GM12878 (cell line): Measurements from ENCODE around the gene KCNQ1OT1. TPM values are rescaled to one million over a fixed set of nuclear protein-coding genes. Genes with fewer than 3 reads are reported as not detected.

Source experiments
- ATAC-seq: fragments of 200-7000 bp; cut with Tn5 transposase; 3 replicates; pipeline ENCODE4 v1.9.1; 2020; ENCODE audit warnings: mild to moderate bottlenecking, moderate library complexity
- BruUV-seq: library from RNA; stranded (reverse); fragments of 400-500 nt; replicated peaks from 2 replicates; lab custom pipeline; 2021; lab: Mats Ljungman, UMichigan
- CTCF ChIA-PET: fragments of 300-600 bp; sonication (Branson Sonifier 250); formaldehyde crosslinking; extraction: SDS; loops from one replicate; lab custom pipeline; 2021; ENCODE audit warnings: inconsistent platforms; lab: Yijun Ruan, JAX
- POLR2A ChIA-PET: fragments of 350-600 bp; formaldehyde crosslinking; extraction: SDS; loops from one replicate; lab custom pipeline; 2021; ENCODE audit warnings: inconsistent platforms; lab: Charles Lee
- RAD21 ChIA-PET: fragments of 300-600 bp; sonication (Branson Sonifier 250); formaldehyde crosslinking; loops from one replicate; lab custom pipeline; 2023; ENCODE audit warnings: antibody characterized with exemption; ENCODE audit not compliant: unreplicated experiment; lab: Charles Lee
- SMC1A ChIA-PET: fragments of 300-600 bp; sonication (Branson Sonifier 250); formaldehyde crosslinking; loops from one replicate; lab custom pipeline; 2023; ENCODE audit not compliant: unreplicated experiment, uncharacterized antibody; lab: Charles Lee
- DNase-seq: peaks from one replicate; pipeline ENCODE4 v3.0.0-alpha.2; 2011; ENCODE audit warnings: low read depth, low spot score
- FAIRE-seq: peaks from 3 replicates; lab custom pipeline; 2011; peaks lifted over from hg19 to GRCh38; lab: Jason Lieb, UNC
- H2AFZ ChIP-seq: 2 replicates; pipeline ENCODE4 v1.6.0; 2011; ENCODE audit warnings: low read depth, low read length, control low read depth; ENCODE audit not compliant: control insufficient read depth
- H3K27ac ChIP-seq: 2 replicates; pipeline ENCODE4 v1.5.1; 2011; ENCODE audit warnings: control low read depth; ENCODE audit not compliant: control insufficient read depth, insufficient read depth
- H3K27me3 ChIP-seq, 2 experiments: replicated peaks in 1 of 2; 2 replicates each; pipeline versions ENCODE4 v1.6.0 to v1.6.1; 2011; ENCODE audit warnings: low read length in 1 of 2; ENCODE audit not compliant: control insufficient read depth in 2 of 2, insufficient read depth in 2 of 2
- H3K36me3 ChIP-seq, 2 experiments: 2 replicates each; pipeline ENCODE4 v1.5.1; 2011; ENCODE audit warnings: low read length in 1 of 2; ENCODE audit not compliant: control insufficient read depth in 2 of 2, insufficient read depth in 2 of 2
- H3K4me1 ChIP-seq: 2 replicates; pipeline ENCODE4 v1.6.1; 2011; ENCODE audit warnings: mild to moderate bottlenecking, low read length, moderate library complexity, mixed read lengths; ENCODE audit not compliant: control insufficient read depth, insufficient read depth
- H3K4me2 ChIP-seq: 2 replicates; pipeline ENCODE4 v1.6.0; 2011; ENCODE audit warnings: control low read depth; ENCODE audit not compliant: control insufficient read depth, insufficient read depth
- H3K4me3 ChIP-seq: fragments of 200-600 bp; sonication (generic); 2 replicates; pipeline ENCODE4 v1.5.1; 2016
- H3K79me2 ChIP-seq: 2 replicates; pipeline ENCODE4 v1.6.0; 2011; ENCODE audit warnings: low read length; ENCODE audit not compliant: control insufficient read depth, insufficient read depth
- H3K9ac ChIP-seq: 2 replicates; pipeline ENCODE4 v1.8.0; 2011; ENCODE audit warnings: low read length, control low read depth, mixed read lengths; ENCODE audit not compliant: control insufficient read depth, insufficient read depth
- H3K9me3 ChIP-seq: replicated peaks from 3 replicates; pipeline ENCODE4 v1.5.1; 2011; ENCODE audit warnings: mild to moderate bottlenecking, low read length; ENCODE audit not compliant: control insufficient read depth, insufficient read depth
- H4K20me1 ChIP-seq: 2 replicates; pipeline ENCODE4 v1.6.0; 2011; ENCODE audit not compliant: control insufficient read depth, insufficient read depth
- ASH2L ChIP-seq: fragments of 300-600, 200-600 bp; sonication (generic); IDR thresholded peaks from 2 replicates; pipeline ENCODE4 v1.6.1; 2017; ENCODE audit warnings: low read depth, mild to moderate bottlenecking, borderline replicate concordance
- IRF4 ChIP-seq: IDR thresholded peaks from 2 replicates; pipeline ENCODE4 v1.6.1; 2011; ENCODE audit warnings: low read depth, low read length
- KDM1A ChIP-seq: fragments of 200-600 bp; sonication (generic); IDR thresholded peaks from 2 replicates; pipeline ENCODE4 v1.6.1; 2016; ENCODE audit warnings: borderline replicate concordance
- MEF2A ChIP-seq: IDR thresholded peaks from 2 replicates; pipeline ENCODE4 v1.6.1; 2011; ENCODE audit warnings: low read depth, mild to moderate bottlenecking, low read length, moderate library complexity; ENCODE audit not compliant: insufficient read depth
- PBX3 ChIP-seq: IDR thresholded peaks from 2 replicates; pipeline ENCODE4 v1.6.1; 2011; ENCODE audit warnings: mild to moderate bottlenecking, low read depth, low read length, moderate library complexity; ENCODE audit not compliant: insufficient replicate concordance
- POLR2AphosphoS2 ChIP-seq: IDR thresholded peaks from 2 replicates; pipeline ENCODE4 v1.6.1; 2011; ENCODE audit warnings: low read depth, mild to moderate bottlenecking, low read length, improper control_type of control experiment, moderate library complexity
- RUNX3 ChIP-seq: IDR thresholded peaks from 2 replicates; pipeline ENCODE4 v1.6.1; 2012; ENCODE audit warnings: low read length, inconsistent platforms
- SMAD1 ChIP-seq: fragments of 450-650 bp; IDR thresholded peaks from 2 replicates; pipeline ENCODE4 v1.6.1; 2018; ENCODE audit warnings: mild to moderate bottlenecking, low read depth; ENCODE audit not compliant: partially characterized antibody
- TCF7 ChIP-seq: IDR thresholded peaks from 2 replicates; pipeline ENCODE4 v1.6.1; 2014; ENCODE audit warnings: antibody characterized with exemption, borderline replicate concordance
- ZNF24 ChIP-seq: fragments of 450-650 bp; IDR thresholded peaks from 2 replicates; pipeline ENCODE4 v1.6.1; 2017; ENCODE audit warnings: antibody characterized with exemption, mild to moderate bottlenecking
- WGBS: methylation state at CpG from one replicate; pipeline ENCODE4 v1.1.6; 2016; ENCODE audit warnings: low lambda C conversion rate; ENCODE audit not compliant: insufficient replicate concordance, insufficient coverage; ENCODE audit errors: missing lambda C conversion rate; 5-methylcytosine and 5-hydroxymethylcytosine counted together
- in situ Hi-C: fragments of 300-500 bp; cut with MboI; formaldehyde crosslinking; loops from 9 replicates; pipeline ENCODE4 v1.14.3; 2018; ENCODE audit warnings: mixed read lengths
- intact Hi-C: fragments of 100-400 bp; cut with micrococcal nuclease; formaldehyde crosslinking; loops from one replicate; pipeline ENCODE4 v1.14.2; 2022; ENCODE audit not compliant: unreplicated experiment
- polyA plus RNA-seq, 11 experiments: library from polyadenylated mRNA; depleted of rRNA in 4 of 11; unstranded in 6 of 11; stranded (reverse) in 5 of 11; fragments of >200 nt; fragmentation: Nextera tagmentation in 4 of 11; fragmentation: Illumina TruSeq in 1 of 11; extraction: Ambion mirVana in 4 of 11; extraction: Trizol in 1 of 11; gene quantifications; 1 replicate in 1 of 11; 2 replicates in 10 of 11; pipeline versions ENCODE4 v1.2.1 to v1.2.3, GENCODE V29; 2011 to 2016; ENCODE audit warnings: inconsistent platforms in 2 of 11, missing spikeins in 2 of 11, low read depth in 1 of 11
- total RNA-seq, 4 experiments: library from RNA; depleted of rRNA in 3 of 4; stranded (reverse); fragments of >200 nt in 3 of 4; fragmentation: Illumina TruSeq in 1 of 4; extraction: Trizol in 1 of 4; gene quantifications; 2 replicates each; pipeline versions ENCODE4 v1.2.1 to v1.2.3, GENCODE V29; 2013 to 2021

Gene KCNQ1OT1
- total and polyA plus RNA-seq, 10 of the 15 experiments (the other 5 are each of a cell fraction or from before 2014, with no cell fraction given): 0.02 to 1.6 (median 0.41) TPM

- H3K79me2 ChIP-seq: peaks cover 19% of the 10 kb centered on the region
- TF ChIP-seq TCF7: no peak
- TF ChIP-seq PBX3: no peak
- no peak for TF ChIP-seq ZNF24
- TF ChIP-seq ASH2L: no peak
- TF ChIP-seq SMAD1: no peak
- no peak for TF ChIP-seq POLR2AphosphoS2
- TF ChIP-seq RUNX3: no peak
- no peak for TF ChIP-seq KDM1A
- TF ChIP-seq IRF4: no peak
- TF ChIP-seq MEF2A: no peak
- FAIRE-seq (no peak), ATAC-seq (no peak), DNase-seq (no peak)
- ChIA-PET POLR2A (no interaction called here), SMC1A (interaction anchor here (3.1 kb wide), 1 partner anchor 10 kb away, joined by 7 read pairs; no protein-coding TSS in a partner anchor), CTCF (interaction anchor here (1.4 kb wide), 1 partner anchor 13 kb away, joined by 3 read pairs; no protein-coding TSS in a partner anchor), RAD21 (no interaction called here)
- no peak overlapping the region for H3K9ac ChIP-seq
- no peaks in the 10 kb centered on the region for H4K20me1 ChIP-seq
- no peaks in the 10 kb centered on the region; the same call in 1 of the 2 replicates for H3K4me1 ChIP-seq
- peaks cover 0 to 2% of the 10 kb centered on the region in 2 experiments; a peak in 1 of 4 replicates for H3K36me3 ChIP-seq
- no peak overlapping the region for H3K4me3 ChIP-seq
- H3K27me3 ChIP-seq: no peaks in the 10 kb centered on the region; a peak in 1 of 4 replicates
- no peak overlapping the region for H3K27ac ChIP-seq
- in situ Hi-C loops: no loop called here
- intact Hi-C loops: no loop called here
- 58% methylated on average over 3 of the region's 3 CpGs for WGBS
- no peak overlapping the region for H3K4me2 ChIP-seq
- no TSS peak for BruUV-seq
- H3K9me3 ChIP-seq: no peaks in the 10 kb centered on the region
- no peak overlapping the region for H2AFZ ChIP-seq
These were observed 8.4 kb downstream of the KCNQ1OT1 start for GRCh38 chr11:2691355-2691761.
